Liver (tissue), 9 donors: ENCODE measurements around the gene CTNNA2. TPM values are rescaled to one million over a fixed set of nuclear protein-coding genes. Genes with fewer than 3 reads are reported as not detected.
A peak's percentile ranks its signal among the peaks of the same experiment; 100 is the strongest.

ENCODE experiments used
- DNase-seq: peaks from one replicate; pipeline ENCODE4 v3.0.0-alpha.2; 2017; ENCODE audit warnings: low spot score
- H3K27ac ChIP-seq, 2 donors: one replicate each; pipeline ENCODE4 v1.7.0; 2013; ENCODE audit warnings: inconsistent platforms in 2 of 2, low read length in 2 of 2, control low read depth in 1 of 2, low read depth in 1 of 2, mild to moderate bottlenecking in 1 of 2
- H3K27me3 ChIP-seq, 4 donors: one replicate each; pipeline versions ENCODE4 v1.6.1 to v1.7.0; 2013; ENCODE audit warnings: low read length in 3 of 4, inconsistent platforms in 1 of 4, mild to moderate bottlenecking in 1 of 4, moderate library complexity in 1 of 4; ENCODE audit not compliant: control insufficient read depth in 4 of 4, insufficient read depth in 4 of 4
- H3K36me3 ChIP-seq, 4 donors: one replicate each; pipeline versions ENCODE4 v1.6.1 to v1.7.0; 2013; ENCODE audit warnings: low read length in 3 of 4, mild to moderate bottlenecking in 3 of 4, low read depth in 1 of 4, moderate library complexity in 1 of 4; ENCODE audit not compliant: control insufficient read depth in 4 of 4, insufficient read depth in 3 of 4
- H3K4me1 ChIP-seq, 4 donors: one replicate each; pipeline versions ENCODE4 v1.6.1 to v1.7.0; 2013; ENCODE audit warnings: low read length in 3 of 4, mild to moderate bottlenecking in 3 of 4, moderate library complexity in 1 of 4; ENCODE audit not compliant: control insufficient read depth in 4 of 4, insufficient read depth in 4 of 4
- H3K4me3 ChIP-seq, 3 donors: one replicate each; pipeline versions ENCODE4 v1.6.1 to v1.7.0; 2013; ENCODE audit warnings: low read length in 3 of 3, control low read depth in 1 of 3, low read depth in 1 of 3, mild to moderate bottlenecking in 1 of 3
- H3K9ac ChIP-seq, 2 donors: one replicate each; pipeline ENCODE4 v1.7.0; 2013; ENCODE audit warnings: low read length in 2 of 2, mild to moderate bottlenecking in 2 of 2, moderate library complexity in 2 of 2, control low read depth in 1 of 2, low read depth in 1 of 2
- H3K9me3 ChIP-seq, 4 donors: one replicate each; pipeline versions ENCODE4 v1.6.1 to v1.7.0; 2013; ENCODE audit warnings: low read length in 3 of 4; ENCODE audit not compliant: control insufficient read depth in 4 of 4
- EGR1 ChIP-seq, 2 donors: IDR thresholded peaks; 2 replicates each; pipeline ENCODE4 v1.6.1; 2016 to 2018; ENCODE audit warnings: antibody characterized with exemption in 2 of 2, low read depth in 2 of 2
- FOXA2 ChIP-seq: IDR thresholded peaks from 2 replicates; pipeline ENCODE4 v1.6.1; 2016; ENCODE audit warnings: antibody characterized with exemption
- GABPA ChIP-seq, 2 donors: IDR thresholded peaks in 1 of 2; conservative IDR thresholded peaks in 1 of 2; 2 replicates each; pipeline ENCODE4 v1.6.1; 2016; ENCODE audit warnings: antibody characterized with exemption in 2 of 2, mild to moderate bottlenecking in 1 of 2, moderate library complexity in 1 of 2
- HNF4G ChIP-seq: IDR thresholded peaks from 2 replicates; pipeline ENCODE4 v1.6.1; 2016; ENCODE audit warnings: antibody characterized with exemption
- JUND ChIP-seq, 2 donors: IDR thresholded peaks; 2 replicates each; pipeline ENCODE4 v1.6.1; 2016; ENCODE audit warnings: antibody characterized with exemption in 2 of 2
- RAD21 ChIP-seq, 2 donors: IDR thresholded peaks; 2 replicates each; pipeline ENCODE4 v1.6.1; 2016; ENCODE audit warnings: antibody characterized with exemption in 2 of 2, mild to moderate bottlenecking in 2 of 2
- SP1 ChIP-seq: IDR thresholded peaks from 2 replicates; pipeline ENCODE4 v1.6.1; 2018; ENCODE audit warnings: antibody characterized with exemption, mild to moderate bottlenecking
- TAF1 ChIP-seq: conservative IDR thresholded peaks from 2 replicates; pipeline ENCODE4 v1.6.1; 2016; ENCODE audit warnings: antibody characterized with exemption, mild to moderate bottlenecking
- WGBS: extraction: QIAGEN DNeasy Blood & Tissue Kit; methylation state at CpG from one replicate; pipeline ENCODE4 v1.1.7; 2013; 5-methylcytosine and 5-hydroxymethylcytosine counted together
- polyA plus RNA-seq, 2 donors: library from polyadenylated mRNA; stranded (reverse) in 1 of 2; unstranded in 1 of 2; fragments of 200-250 nt in 1 of 2; fragments of >200 nt in 1 of 2; fragmentation: Nextera tagmentation in 1 of 2; extraction: Ambion mirVana in 1 of 2; gene quantifications; one replicate each; pipeline versions ENCODE4 v1.2.1 to v1.2.3, GENCODE V29; 2013 to 2015
- total RNA-seq, 2 donors: library from RNA; depleted of rRNA; stranded (reverse); fragments of >200 nt; gene quantifications; one replicate each; pipeline ENCODE4 v1.2.3, GENCODE V29; 2014
- TF ChIP-seq, protein P1 (sequence below): IDR thresholded peaks from 2 replicates; pipeline ENCODE4 v1.6.1; 2016; ENCODE audit warnings: antibody characterized with exemption, mild to moderate bottlenecking
- TF ChIP-seq, protein P2 (sequence below): fragments of 150-350 bp; IDR thresholded peaks from 2 replicates; pipeline ENCODE4 v1.5.1; 2017; ENCODE audit warnings: improper control_type of control experiment, low read depth, low read length; ENCODE audit not compliant: missing input control
- TF ChIP-seq, protein P3 (sequence below): IDR thresholded peaks from 2 replicates; pipeline ENCODE4 v1.6.1; 2016; ENCODE audit warnings: antibody characterized with exemption
- TF ChIP-seq, protein P4 (sequence below): IDR thresholded peaks from 2 replicates; pipeline ENCODE4 v1.6.1; 2016; ENCODE audit warnings: antibody characterized with exemption
- donor health status: healthy.
- donor health status: healthy.
- donor health status: healthy.
- donor health status: healthy.
- donor health status: healthy.

The CTNNA2 gene
- total and polyA plus RNA-seq, 4 donors = 0.05 TPM; not detected in 3

DNA sequence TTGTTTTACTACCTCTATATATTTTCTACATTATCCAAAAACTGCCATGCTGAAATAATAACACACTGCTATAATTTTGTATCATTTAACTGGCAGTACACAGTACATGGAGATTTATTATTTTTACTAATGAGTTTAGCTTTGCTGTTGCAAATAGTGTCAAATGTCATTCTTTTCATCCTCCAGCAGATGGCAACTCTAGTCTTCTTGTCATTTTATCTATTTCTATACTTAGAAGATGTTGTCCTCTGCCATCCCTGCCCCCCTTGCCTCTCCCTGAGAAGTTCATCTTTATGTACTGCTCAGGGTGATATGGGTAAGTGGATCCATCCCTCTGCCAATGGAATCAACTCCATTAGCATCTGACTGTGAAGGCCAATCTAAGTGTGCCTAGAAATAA, 813.4 kb downstream of the CTNNA2 start:
- DNase-seq = no peak
- no peak overlapping the region for H3K4me3 ChIP-seq
- H3K9ac ChIP-seq = no peak overlapping the region
- H3K27me3 ChIP-seq = peaks cover 0 to 9% (median 0%) of the 10 kb centered on the region in 4 donors
- H3K9me3 ChIP-seq = no peaks in the 10 kb centered on the region
- TF ChIP-seq EGR1 (IDR thresholded peaks at IDR 0.05; ENCODE audit: low read depth in 2 of 2) (no peak), RAD21 (IDR thresholded peaks at IDR 0.05) (peak; percentile 60)
- TF ChIP-seq, protein P1, sequence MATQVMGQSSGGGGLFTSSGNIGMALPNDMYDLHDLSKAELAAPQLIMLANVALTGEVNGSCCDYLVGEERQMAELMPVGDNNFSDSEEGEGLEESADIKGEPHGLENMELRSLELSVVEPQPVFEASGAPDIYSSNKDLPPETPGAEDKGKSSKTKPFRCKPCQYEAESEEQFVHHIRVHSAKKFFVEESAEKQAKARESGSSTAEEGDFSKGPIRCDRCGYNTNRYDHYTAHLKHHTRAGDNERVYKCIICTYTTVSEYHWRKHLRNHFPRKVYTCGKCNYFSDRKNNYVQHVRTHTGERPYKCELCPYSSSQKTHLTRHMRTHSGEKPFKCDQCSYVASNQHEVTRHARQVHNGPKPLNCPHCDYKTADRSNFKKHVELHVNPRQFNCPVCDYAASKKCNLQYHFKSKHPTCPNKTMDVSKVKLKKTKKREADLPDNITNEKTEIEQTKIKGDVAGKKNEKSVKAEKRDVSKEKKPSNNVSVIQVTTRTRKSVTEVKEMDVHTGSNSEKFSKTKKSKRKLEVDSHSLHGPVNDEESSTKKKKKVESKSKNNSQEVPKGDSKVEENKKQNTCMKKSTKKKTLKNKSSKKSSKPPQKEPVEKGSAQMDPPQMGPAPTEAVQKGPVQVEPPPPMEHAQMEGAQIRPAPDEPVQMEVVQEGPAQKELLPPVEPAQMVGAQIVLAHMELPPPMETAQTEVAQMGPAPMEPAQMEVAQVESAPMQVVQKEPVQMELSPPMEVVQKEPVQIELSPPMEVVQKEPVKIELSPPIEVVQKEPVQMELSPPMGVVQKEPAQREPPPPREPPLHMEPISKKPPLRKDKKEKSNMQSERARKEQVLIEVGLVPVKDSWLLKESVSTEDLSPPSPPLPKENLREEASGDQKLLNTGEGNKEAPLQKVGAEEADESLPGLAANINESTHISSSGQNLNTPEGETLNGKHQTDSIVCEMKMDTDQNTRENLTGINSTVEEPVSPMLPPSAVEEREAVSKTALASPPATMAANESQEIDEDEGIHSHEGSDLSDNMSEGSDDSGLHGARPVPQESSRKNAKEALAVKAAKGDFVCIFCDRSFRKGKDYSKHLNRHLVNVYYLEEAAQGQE = no peak
- TF ChIP-seq, protein P2, sequence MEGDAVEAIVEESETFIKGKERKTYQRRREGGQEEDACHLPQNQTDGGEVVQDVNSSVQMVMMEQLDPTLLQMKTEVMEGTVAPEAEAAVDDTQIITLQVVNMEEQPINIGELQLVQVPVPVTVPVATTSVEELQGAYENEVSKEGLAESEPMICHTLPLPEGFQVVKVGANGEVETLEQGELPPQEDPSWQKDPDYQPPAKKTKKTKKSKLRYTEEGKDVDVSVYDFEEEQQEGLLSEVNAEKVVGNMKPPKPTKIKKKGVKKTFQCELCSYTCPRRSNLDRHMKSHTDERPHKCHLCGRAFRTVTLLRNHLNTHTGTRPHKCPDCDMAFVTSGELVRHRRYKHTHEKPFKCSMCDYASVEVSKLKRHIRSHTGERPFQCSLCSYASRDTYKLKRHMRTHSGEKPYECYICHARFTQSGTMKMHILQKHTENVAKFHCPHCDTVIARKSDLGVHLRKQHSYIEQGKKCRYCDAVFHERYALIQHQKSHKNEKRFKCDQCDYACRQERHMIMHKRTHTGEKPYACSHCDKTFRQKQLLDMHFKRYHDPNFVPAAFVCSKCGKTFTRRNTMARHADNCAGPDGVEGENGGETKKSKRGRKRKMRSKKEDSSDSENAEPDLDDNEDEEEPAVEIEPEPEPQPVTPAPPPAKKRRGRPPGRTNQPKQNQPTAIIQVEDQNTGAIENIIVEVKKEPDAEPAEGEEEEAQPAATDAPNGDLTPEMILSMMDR = peak; percentile 31
- H3K27ac ChIP-seq = no peak overlapping the region
- H3K4me1 ChIP-seq = no peaks in the 10 kb centered on the region
- no peaks in the 10 kb centered on the region for H3K36me3 ChIP-seq

DNA sequence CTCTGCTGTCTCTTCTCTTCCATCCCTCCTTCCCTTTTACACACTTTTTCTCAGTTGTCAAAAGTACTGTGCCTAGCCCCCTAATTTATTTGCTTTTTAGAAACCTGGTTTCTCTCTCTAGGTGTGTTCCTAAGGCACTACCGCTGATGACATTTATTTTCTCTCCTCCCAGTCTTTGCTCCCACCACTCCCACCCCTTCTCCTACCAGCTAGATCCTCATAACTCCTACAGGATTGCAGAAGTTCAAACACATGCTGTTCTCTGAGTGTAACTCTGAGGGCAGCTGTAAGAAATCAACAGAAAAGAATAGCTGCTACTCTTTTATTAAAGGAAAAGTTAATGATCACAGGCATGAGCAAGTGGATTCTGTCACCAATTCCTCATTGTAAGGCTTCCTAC, 814.0 kb downstream of the CTNNA2 start:
- Histone ChIP-seq H3K4me3 (no peak overlapping the region), H3K4me1 (no peaks in the 10 kb centered on the region), H3K27me3 (peaks cover 0 to 9% (median 0%) of the 10 kb centered on the region in 4 donors), H3K27ac (no peak overlapping the region), H3K36me3 (no peaks in the 10 kb centered on the region), H3K9me3 (no peaks in the 10 kb centered on the region), H3K9ac (no peak overlapping the region)
- TF ChIP-seq RAD21 (IDR thresholded peaks at IDR 0.05) = no peak
- no peak for TF ChIP-seq TAF1
- TF ChIP-seq JUND (IDR thresholded peaks at IDR 0.05) = no peak
- TF ChIP-seq FOXA2 = no peak
- TF ChIP-seq, protein P3, sequence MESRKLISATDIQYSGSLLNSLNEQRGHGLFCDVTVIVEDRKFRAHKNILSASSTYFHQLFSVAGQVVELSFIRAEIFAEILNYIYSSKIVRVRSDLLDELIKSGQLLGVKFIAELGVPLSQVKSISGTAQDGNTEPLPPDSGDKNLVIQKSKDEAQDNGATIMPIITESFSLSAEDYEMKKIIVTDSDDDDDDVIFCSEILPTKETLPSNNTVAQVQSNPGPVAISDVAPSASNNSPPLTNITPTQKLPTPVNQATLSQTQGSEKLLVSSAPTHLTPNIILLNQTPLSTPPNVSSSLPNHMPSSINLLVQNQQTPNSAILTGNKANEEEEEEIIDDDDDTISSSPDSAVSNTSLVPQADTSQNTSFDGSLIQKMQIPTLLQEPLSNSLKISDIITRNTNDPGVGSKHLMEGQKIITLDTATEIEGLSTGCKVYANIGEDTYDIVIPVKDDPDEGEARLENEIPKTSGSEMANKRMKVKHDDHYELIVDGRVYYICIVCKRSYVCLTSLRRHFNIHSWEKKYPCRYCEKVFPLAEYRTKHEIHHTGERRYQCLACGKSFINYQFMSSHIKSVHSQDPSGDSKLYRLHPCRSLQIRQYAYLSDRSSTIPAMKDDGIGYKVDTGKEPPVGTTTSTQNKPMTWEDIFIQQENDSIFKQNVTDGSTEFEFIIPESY = no peak
- TF ChIP-seq, protein P4, sequence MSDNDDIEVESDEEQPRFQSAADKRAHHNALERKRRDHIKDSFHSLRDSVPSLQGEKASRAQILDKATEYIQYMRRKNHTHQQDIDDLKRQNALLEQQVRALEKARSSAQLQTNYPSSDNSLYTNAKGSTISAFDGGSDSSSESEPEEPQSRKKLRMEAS = no peak
- no peak for TF ChIP-seq SP1
- no peak for TF ChIP-seq EGR1 (IDR thresholded peaks at IDR 0.05; ENCODE audit: low read depth in 2 of 2)
- TF ChIP-seq HNF4G = no peak
- no peak for TF ChIP-seq GABPA (IDR thresholded peaks at IDR 0.05 in 1 of 2, conservative IDR thresholded peaks at IDR 0.05 in 1 of 2)
- TF ChIP-seq, protein P2 = no peak
- 56% methylated on average over 1 of the region's 1 CpG for WGBS
- DNase-seq = no peak
